ENCODE measurements around the gene AJM1. TPM values are rescaled to one million over a fixed set of nuclear protein-coding genes. Genes with fewer than 3 reads are reported as not detected.
A peak's percentile ranks its signal among the peaks of the same experiment; 100 is the strongest.

The AJM1 gene
- total and polyA plus RNA-seq, 4 experiments from 2014 or later = 0.05 to 2.8 (median 2.4) TPM; not detected in 1

DNA sequence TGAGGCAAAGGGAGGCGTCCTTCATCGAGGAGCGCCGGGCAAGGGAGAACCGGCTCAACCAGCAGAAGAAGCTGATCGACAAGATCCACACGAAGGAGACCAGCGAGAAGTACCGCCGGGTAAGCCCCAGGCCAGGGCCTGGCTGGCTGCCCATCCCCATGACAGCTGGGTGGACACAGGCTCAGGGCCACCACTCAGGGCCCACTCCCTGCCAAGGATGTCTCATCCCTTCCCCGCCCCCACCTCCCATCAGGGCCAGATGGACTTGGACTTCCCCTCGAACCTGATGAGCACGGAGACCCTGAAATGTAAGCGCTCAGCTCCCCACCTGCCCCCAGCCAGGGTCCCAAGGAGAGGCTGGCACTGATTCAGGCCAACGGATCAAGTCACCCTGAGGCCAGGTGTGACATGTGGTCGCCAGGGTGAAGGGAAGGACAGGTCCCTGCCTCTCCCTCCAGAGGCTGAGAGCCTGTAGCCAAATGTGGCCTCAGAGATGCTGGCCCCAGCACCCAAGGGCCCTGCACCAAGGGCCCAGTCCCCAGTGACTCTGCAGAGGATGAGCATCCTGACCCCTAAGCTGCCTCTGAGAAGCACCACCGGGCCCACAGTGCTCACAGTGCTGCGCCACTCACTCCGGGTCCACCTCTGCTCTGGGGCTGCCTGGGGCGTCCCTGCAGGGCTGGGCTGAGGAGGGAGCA, 37.6 kb upstream of the AJM1 start:
- DNase-seq = no peak
- Mint-ChIP-seq H3K27ac (no peak overlapping the region), H3K4me1 (peaks cover 17 to 55% (median 34%) of the 10 kb centered on the region in 4 donors), H3K27me3 (peaks cover 0 to 1% of the 10 kb centered on the region in 2 donors), H3K4me3 (peak overlapping the region in 1 of 8 donors; percentile 24), H3K36me3 (peaks cover 0 to 12% of the 10 kb centered on the region in 2 donors), H3K9me3 (no peaks in the 10 kb centered on the region)
- Histone ChIP-seq H3K4me3 (ENCODE audit: low read length in 2 of 2) (no peak overlapping the region), H3K27me3 (ENCODE audit: insufficient read depth, low read length) (no peaks in the 10 kb centered on the region), H3K4me1 (ENCODE audit: insufficient read depth, low read length) (peaks cover 45% of the 10 kb centered on the region), H3K9me3 (ENCODE audit: control insufficient read depth in 1 of 2, low read length in 2 of 2) (no peaks in the 10 kb centered on the region), H3K27ac (ENCODE audit: low read depth, low read length) (no peak overlapping the region), H3K36me3 (ENCODE audit: insufficient read depth, low read length) (no peaks in the 10 kb centered on the region)
- intact Hi-C loops (cut with micrococcal nuclease) = loop anchor here (5.0 kb wide), 1 partner anchor 38 kb away; the partner anchor contains the start of gene AJM1
- ChIA-PET POLR2A (ENCODE audit: partially characterized antibody) (interaction anchor here (0.5 kb wide), 1 partner anchor 135 kb away, joined by 3 read pairs; no protein-coding TSS in a partner anchor), CTCF (ENCODE audit: partially characterized antibody) (interaction anchor here (0.8 kb wide), 1 partner anchor 231 kb away, joined by 3 read pairs; no protein-coding TSS in a partner anchor)

DNA sequence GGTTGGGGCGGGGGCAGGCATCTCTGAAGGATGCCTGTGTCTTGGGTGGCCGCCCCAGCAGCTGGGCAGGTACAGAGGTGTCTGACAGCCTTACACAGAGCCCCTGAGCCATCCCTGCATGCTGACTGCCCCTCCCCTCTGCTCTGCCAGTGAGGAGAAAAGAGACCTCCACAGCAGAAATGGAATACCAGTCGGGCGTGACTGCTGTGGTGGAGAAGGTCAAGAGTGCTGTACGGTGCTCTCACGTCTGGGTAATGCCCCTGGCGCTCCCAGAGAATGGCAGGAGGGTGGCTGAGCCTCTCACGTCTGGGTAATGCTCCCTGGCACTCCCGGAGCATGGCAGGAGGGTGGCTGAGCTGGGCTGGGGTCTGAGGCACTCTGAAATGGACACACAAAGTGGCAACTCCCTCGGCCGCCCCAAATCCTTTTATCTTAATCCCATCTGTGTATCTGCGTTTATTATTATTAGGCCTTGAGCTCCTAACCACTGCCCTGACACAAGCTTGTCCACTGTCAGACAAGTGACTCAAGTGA, 37.0 kb upstream of the AJM1 start:
- H3K36me3 Mint-ChIP-seq = peaks cover 0 to 14% of the 10 kb centered on the region in 2 donors
- peaks cover 48% of the 10 kb centered on the region for H3K4me1 ChIP-seq (ENCODE audit: insufficient read depth, low read length)
- H3K9me3 ChIP-seq (ENCODE audit: control insufficient read depth in 1 of 2, low read length in 2 of 2) = no peaks in the 10 kb centered on the region
- H3K4me3 Mint-ChIP-seq = peak overlapping the region in 4 of 8 donors; percentile 21 to 64 (median 38)
- no peak overlapping the region for H3K4me3 ChIP-seq (ENCODE audit: low read length in 2 of 2)
- H3K27ac Mint-ChIP-seq = peak overlapping the region in 1 of 7 donors; percentile 59
- H3K27me3 Mint-ChIP-seq = no peaks in the 10 kb centered on the region
- DNase-seq = no peak
- H3K9me3 Mint-ChIP-seq = no peaks in the 10 kb centered on the region
- ChIA-PET CTCF (ENCODE audit: partially characterized antibody) (interaction anchor here (0.7 to 2.3 kb wide), 5 partner anchors 11 to 230 kb away, joined by 3 to 16 read pairs (median 8); partner anchors contain the start of gene AJM1), POLR2A (ENCODE audit: partially characterized antibody) (interaction anchor here (3.5 kb wide), 1 partner anchor 13 kb away, joined by 38 read pairs; the partner anchor contains the start of gene TMEM141)
- H3K27me3 ChIP-seq (ENCODE audit: insufficient read depth, low read length) = no peaks in the 10 kb centered on the region
- H3K36me3 ChIP-seq (ENCODE audit: insufficient read depth, low read length) = no peaks in the 10 kb centered on the region
- H3K27ac ChIP-seq (ENCODE audit: low read depth, low read length) = no peak overlapping the region
- intact Hi-C loops (cut with micrococcal nuclease) = loop anchor here (5.0 kb wide), 1 partner anchor 37 kb away; the partner anchor contains the start of gene AJM1
- H3K4me1 Mint-ChIP-seq = peaks cover 16 to 57% (median 37%) of the 10 kb centered on the region in 4 donors

DNA sequence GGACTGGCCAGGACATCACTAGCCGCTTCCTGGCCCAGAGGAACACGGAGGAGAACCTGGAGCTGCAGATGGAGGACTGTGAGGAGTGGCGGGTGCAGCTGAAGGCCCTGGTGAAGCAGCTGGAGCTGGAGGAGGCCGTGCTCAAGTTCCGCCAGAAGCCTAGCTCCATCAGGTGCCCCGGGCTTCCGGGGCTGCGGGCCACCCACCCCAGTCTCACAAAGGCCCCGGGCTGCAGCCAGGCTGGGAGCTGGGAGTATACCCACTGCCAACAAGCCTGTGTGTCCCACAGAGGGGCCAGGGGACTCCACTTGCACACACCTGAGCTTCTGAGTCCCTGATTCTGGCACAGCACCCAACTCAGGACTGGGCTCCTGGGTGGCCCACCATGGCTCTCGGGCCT, 36.2 kb upstream of the AJM1 start:
- no peaks in the 10 kb centered on the region for H3K9me3 ChIP-seq (ENCODE audit: control insufficient read depth in 1 of 2, low read length in 2 of 2)
- no peak overlapping the region for H3K27ac ChIP-seq (ENCODE audit: low read depth, low read length)
- peak overlapping the region in 1 of 7 donors; percentile 52 for H3K27ac Mint-ChIP-seq
- peaks cover 47% of the 10 kb centered on the region for H3K4me1 ChIP-seq (ENCODE audit: insufficient read depth, low read length)
- CTCF ChIA-PET (ENCODE audit: partially characterized antibody) = interaction anchor here (0.7 to 2.3 kb wide), 5 partner anchors 11 to 229 kb away, joined by 3 to 16 read pairs (median 8); partner anchors contain the start of gene AJM1
- peaks cover 2 to 16% of the 10 kb centered on the region in 2 donors for H3K36me3 Mint-ChIP-seq
- no peaks in the 10 kb centered on the region for H3K9me3 Mint-ChIP-seq
- H3K4me1 Mint-ChIP-seq = peaks cover 14 to 53% (median 33%) of the 10 kb centered on the region in 4 donors
- peak overlapping the region in 7 of 8 donors; percentile 55 to 93 (median 88) for H3K4me3 Mint-ChIP-seq
- no peaks in the 10 kb centered on the region for H3K27me3 ChIP-seq (ENCODE audit: insufficient read depth, low read length)
- POLR2A ChIA-PET (ENCODE audit: partially characterized antibody) = interaction anchor here (1.4 to 3.5 kb wide), 8 partner anchors 10 to 434 kb away, joined by 3 to 38 read pairs (median 13); partner anchors contain the start of genes FBXW5, TMEM141 and TUBB4B
- H3K4me3 ChIP-seq (ENCODE audit: low read length in 2 of 2) = no peak overlapping the region
- no peak for DNase-seq
- no peaks in the 10 kb centered on the region for H3K36me3 ChIP-seq (ENCODE audit: insufficient read depth, low read length)
- H3K27me3 Mint-ChIP-seq = no peaks in the 10 kb centered on the region
- intact Hi-C loops (cut with micrococcal nuclease) = loop anchor here (2.0 to 5.0 kb wide), 2 partner anchors 15 to 36 kb away; partner anchors contain the start of genes AJM1 and TMEM141

DNA sequence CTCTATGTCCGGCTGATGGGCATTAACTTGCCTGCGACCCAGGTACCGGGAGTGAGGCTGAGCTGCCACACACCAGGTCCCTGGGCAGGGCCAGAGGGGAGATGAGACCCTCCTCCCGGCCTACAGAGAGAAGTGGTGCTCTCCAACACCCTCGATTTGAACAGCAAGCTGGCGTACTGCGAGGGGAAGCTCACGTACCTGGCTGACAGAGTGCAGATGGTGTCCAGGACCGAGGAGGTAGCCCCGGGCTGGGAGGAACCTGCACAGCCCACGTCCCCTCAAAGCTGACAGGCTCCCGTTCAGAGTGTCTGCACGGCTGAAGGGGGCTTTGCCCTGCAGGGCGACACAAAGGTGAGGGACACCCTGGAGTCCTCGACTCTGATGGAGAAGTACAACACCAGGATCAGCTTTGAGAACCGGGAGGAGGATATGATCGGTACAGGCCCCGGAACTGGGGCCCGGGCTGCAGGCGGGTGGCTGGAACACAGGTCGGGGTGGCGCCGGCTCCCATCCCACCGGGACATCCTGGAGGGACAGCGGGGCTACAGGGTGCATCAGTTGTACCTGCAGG, 35.6 kb upstream of the AJM1 start:
- H3K36me3 Mint-ChIP-seq = peaks cover 3 to 16% of the 10 kb centered on the region in 2 donors
- peak in 1 of 5 donors; percentile 40 for DNase-seq
- no peaks in the 10 kb centered on the region for H3K27me3 Mint-ChIP-seq
- no peaks in the 10 kb centered on the region for H3K9me3 ChIP-seq (ENCODE audit: control insufficient read depth in 1 of 2, low read length in 2 of 2)
- peak overlapping the region; percentile 39 to 74 for H3K4me3 ChIP-seq (ENCODE audit: low read length in 2 of 2)
- H3K4me1 Mint-ChIP-seq = peaks cover 11 to 50% (median 31%) of the 10 kb centered on the region in 4 donors
- intact Hi-C loops (cut with micrococcal nuclease) = loop anchor here (2.0 to 5.0 kb wide), 2 partner anchors 16 to 36 kb away; partner anchors contain the start of genes AJM1 and TMEM141
- H3K4me1 ChIP-seq (ENCODE audit: insufficient read depth, low read length) = peaks cover 40% of the 10 kb centered on the region
- H3K36me3 ChIP-seq (ENCODE audit: insufficient read depth, low read length) = no peaks in the 10 kb centered on the region
- CTCF ChIA-PET (ENCODE audit: partially characterized antibody) = interaction anchor here (1.9 to 2.8 kb wide), 4 partner anchors 14 to 229 kb away, joined by 8 to 16 read pairs (median 11); partner anchors contain the start of gene AJM1
- H3K4me3 Mint-ChIP-seq = peak overlapping the region; percentile 87 to 93 (median 90)
- H3K27me3 ChIP-seq (ENCODE audit: insufficient read depth, low read length) = no peaks in the 10 kb centered on the region
- H3K27ac ChIP-seq (ENCODE audit: low read depth, low read length) = peak overlapping the region; percentile 83
- H3K9me3 Mint-ChIP-seq = no peaks in the 10 kb centered on the region
- POLR2A ChIA-PET (ENCODE audit: partially characterized antibody) = interaction anchor here (0.6 to 5.1 kb wide), 23 partner anchors 7 to 711 kb away, joined by 3 to 38 read pairs (median 6); partner anchors contain the start of genes ABCA2, CLIC3, FBXW5 and MAN1B1
- H3K27ac Mint-ChIP-seq = peak overlapping the region; percentile 87 to 96 (median 94)

DNA sequence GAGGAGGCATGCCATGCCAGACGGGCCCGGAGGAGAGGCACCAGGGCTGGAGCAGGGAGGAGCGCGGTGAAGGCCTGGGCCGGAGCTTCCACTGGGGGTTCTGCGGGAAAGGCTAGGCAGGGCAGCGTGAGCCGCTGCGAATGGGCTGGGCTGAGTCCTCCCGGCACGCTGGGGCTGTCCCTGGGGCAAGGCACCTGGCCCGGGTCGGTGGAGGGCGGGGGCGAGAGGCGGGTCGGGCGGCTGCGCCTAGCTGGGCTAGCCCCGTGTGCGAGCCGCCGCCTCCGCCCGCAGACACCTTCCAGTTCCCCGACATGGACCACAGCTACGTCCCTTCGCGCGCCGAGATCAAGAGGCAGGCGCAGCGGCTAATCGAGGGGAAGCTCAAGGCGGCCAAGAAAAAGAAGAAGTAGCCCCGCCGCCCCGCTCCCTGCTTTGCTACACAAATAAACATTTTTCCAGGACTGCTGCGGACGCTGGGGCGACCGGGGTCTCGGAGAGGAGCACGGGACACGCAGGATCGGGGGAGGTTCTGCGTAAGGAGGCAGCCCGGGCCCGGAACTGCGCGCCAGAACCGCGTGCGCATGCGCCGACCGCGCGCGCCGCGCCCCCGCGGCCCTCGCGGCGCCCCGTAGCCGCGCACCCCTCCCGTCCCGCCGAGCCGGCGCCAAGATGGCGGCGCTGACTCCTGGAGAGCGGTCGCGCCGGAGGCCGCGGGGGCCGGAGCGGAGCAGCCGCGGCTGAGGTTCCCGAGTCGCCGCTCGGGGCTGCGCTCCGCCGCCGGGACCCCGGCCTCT, 34.8 kb upstream of the AJM1 start, which contains the start of gene RABL6:
Gene RABL6, plus strand, starts transcription at position 668 of the 794 bp plus-strand sequence. CDS start 249 bp downstream, outside the sequence.
- intact Hi-C loops (cut with micrococcal nuclease) = loop anchor here (2.0 to 5.0 kb wide), 2 partner anchors 17 to 35 kb away; partner anchors contain the start of genes AJM1 and TMEM141
- Histone ChIP-seq H3K4me3 (ENCODE audit: low read length in 2 of 2) (peak within 1 kb of the TSS; percentile 61 to 74), H3K27me3 (ENCODE audit: insufficient read depth, low read length) (no peaks in the 10 kb centered on the region), H3K9me3 (ENCODE audit: control insufficient read depth in 1 of 2, low read length in 2 of 2) (no peaks in the 10 kb centered on the region), H3K4me1 (ENCODE audit: insufficient read depth, low read length) (peaks cover 40% of the 10 kb centered on the region), H3K27ac (ENCODE audit: low read depth, low read length) (peak within 1 kb of the TSS; percentile 83), H3K36me3 (ENCODE audit: insufficient read depth, low read length) (no peaks in the 10 kb centered on the region)
- Mint-ChIP-seq H3K27ac (peak within 1 kb of the TSS; percentile 91 to 96 (median 94)), H3K4me1 (peaks cover 11 to 45% (median 30%) of the 10 kb centered on the region in 4 donors), H3K27me3 (no peaks in the 10 kb centered on the region), H3K9me3 (no peaks in the 10 kb centered on the region), H3K36me3 (peaks cover 3 to 16% of the 10 kb centered on the region in 2 donors), H3K4me3 (peak within 1 kb of the TSS; percentile 87 to 93 (median 90))
- ChIA-PET CTCF (ENCODE audit: partially characterized antibody) (interaction anchor here (2.1 to 2.8 kb wide), 3 partner anchors 15 to 228 kb away, joined by 11 to 16 read pairs (median 11); partner anchors contain the start of gene AJM1), POLR2A (ENCODE audit: partially characterized antibody) (interaction anchor here (0.6 to 5.1 kb wide), 29 partner anchors 8 to 712 kb away, joined by 3 to 38 read pairs (median 4); partner anchors contain the start of genes ABCA2, CCDC183, CLIC3 and FBXW5)
- peak; percentile 78 to 90 (median 86) for DNase-seq

Measured in CD4-positive, alpha-beta memory T cell (primary cell).